GM12874 (cell line): ENCODE data around the gene MCM10.

Experiments
- TF ChIP-seq, protein P1 (sequence below): IDR thresholded peaks from 2 replicates; pipeline ENCODE4 v1.5.1; 2011; ENCODE audit warnings: low read depth, mild to moderate bottlenecking, control low read depth, low read length, moderate library complexity; ENCODE audit not compliant: insufficient read depth

Gene MCM10

DNA sequence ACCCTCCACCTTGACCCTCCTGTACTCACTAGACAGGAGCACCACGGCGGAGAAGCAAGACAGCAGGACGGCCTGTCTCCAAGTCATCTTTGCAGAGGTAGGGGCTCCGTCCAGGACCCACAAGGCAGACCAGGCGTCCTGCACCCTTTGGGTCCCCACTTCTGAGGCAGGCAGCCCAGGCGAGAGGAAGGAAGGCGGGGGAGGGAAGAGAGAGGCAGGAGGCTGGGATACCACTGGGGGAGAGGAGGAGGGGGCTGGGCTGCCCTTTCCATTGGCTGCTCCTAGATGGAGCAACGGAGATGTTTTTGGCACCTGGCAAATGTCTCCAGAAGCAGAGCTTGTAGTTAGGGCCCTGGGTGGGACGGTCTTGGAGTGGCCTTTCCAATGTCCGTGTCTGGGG, 72.8 kb downstream of the MCM10 start, which contains the start of gene UCMA:
UCMA (minus strand) TSS at position 203 of the 400 bp plus-strand sequence; CDS start at position 87, 116 bp downstream.
- TF ChIP-seq, protein P1, sequence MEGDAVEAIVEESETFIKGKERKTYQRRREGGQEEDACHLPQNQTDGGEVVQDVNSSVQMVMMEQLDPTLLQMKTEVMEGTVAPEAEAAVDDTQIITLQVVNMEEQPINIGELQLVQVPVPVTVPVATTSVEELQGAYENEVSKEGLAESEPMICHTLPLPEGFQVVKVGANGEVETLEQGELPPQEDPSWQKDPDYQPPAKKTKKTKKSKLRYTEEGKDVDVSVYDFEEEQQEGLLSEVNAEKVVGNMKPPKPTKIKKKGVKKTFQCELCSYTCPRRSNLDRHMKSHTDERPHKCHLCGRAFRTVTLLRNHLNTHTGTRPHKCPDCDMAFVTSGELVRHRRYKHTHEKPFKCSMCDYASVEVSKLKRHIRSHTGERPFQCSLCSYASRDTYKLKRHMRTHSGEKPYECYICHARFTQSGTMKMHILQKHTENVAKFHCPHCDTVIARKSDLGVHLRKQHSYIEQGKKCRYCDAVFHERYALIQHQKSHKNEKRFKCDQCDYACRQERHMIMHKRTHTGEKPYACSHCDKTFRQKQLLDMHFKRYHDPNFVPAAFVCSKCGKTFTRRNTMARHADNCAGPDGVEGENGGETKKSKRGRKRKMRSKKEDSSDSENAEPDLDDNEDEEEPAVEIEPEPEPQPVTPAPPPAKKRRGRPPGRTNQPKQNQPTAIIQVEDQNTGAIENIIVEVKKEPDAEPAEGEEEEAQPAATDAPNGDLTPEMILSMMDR = no peak

DNA sequence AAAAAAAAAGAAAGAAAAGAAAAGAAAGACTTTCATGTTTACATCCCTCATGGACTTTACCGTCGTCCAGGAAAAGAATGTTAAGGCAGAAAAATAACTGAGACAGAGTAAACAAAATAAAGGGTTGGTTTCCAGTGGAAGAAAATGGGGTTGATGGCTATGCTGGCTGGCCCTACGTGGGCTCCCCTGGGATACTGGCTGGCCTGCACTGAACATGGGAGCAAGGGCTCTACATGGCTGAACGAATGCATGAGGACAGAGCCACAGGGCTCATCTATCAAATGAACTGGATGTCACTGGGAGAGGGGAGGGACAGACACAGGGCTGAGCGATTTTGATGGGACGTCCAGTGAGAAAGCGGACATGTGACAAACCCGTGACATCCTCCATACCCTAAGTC, 75.3 kb downstream of the MCM10 start:
- TF ChIP-seq, protein P1 = no peak

DNA sequence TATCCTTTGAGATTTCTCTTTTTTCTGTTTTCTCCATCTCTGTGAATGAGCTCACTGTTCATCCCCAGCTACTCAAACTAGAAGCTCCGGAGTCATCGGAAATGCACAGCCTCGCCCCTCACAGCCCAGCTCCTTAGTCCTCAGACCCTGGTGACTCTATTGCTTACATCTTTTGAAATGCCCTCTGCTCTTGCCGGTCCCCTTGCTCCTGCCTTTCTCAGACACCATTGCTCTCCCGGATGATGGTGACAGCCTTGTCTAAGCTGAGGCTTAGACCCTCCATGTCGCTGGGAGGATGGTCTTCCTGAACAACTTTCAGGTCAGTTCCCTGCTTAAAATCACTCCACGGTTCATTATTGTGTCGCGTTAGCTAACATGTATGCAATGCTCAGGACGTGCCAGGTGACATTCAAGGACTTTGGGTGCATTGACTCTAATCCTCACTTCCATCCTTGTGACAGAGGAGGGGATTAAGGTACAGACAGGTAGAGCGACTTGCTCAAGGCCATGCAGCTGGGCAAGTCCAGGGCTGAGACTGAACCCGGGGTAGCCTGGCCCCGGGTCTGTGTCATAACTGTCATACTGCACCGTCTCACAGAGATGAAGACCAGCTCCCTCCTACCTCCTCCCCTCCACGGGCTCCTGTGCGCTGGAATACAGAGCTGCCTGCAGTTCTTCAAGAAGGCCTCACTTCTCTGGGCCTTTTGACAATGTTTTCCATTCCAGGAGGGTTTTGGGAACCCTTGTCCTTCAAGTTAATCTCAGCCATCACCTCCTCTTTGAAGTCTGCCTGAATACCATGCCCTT, 77.1 kb downstream of the MCM10 start:
- TF ChIP-seq, protein P1 = no peak

DNA sequence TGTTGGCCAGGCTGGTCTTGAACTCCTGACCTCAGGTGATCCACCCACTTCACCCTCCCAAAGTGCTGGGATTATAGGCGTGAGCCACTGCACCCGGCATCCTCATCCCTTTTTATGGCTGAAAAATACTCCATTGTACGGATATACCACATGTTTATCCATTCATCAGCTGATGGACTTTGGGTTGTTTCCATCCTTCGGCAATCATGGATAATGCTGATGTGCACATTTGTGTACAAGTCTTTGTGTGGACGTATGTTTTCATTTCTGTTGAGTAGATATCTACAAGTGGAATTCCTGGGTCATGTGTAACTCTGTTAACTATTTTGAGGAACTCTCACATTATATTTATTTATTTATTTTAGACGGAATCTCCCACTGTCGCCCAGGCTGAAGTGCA, 78.6 kb downstream of the MCM10 start:
- TF ChIP-seq, protein P1 = no peak

DNA sequence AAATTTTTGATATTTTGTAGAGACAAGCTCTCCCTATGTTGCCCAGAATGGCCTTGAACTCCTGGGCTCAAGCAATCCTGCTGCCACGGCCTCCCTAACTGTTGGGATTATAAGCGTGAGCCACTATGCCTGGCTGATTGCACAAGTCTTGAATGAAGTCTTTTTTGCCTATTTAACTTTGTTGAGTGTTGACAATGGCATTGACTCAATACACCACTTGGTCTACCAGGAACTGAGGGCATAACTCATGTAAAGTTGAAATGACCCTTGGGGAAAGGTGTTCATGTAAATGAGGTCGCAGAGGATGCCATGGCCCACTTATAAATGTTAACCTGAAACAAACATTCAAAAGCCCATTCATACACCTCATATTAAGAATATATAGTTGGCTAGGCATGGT, 80.3 kb downstream of the MCM10 start:
- TF ChIP-seq, protein P1 = no peak

DNA sequence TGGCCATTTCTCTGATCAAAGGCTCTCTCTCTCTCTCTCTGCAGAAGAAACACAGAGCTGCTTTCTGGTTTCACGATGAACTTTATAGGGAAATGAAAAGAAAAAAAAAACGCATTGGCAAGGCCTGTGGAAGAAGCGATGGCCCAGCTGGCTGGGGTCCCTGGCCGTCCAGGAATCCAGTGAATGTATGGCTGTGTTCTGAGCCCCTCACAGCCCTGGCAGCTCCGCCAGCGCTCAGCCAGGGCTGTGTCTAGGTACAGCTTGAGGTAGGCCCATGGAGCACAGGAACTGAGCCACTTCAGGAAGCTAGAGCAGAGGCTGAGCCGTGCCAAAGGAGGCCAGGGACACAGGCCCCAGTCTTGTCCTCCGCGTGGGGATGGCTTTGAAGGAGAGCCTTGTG, 85.9 kb downstream of the MCM10 start:
- TF ChIP-seq, protein P1 = no peak

DNA sequence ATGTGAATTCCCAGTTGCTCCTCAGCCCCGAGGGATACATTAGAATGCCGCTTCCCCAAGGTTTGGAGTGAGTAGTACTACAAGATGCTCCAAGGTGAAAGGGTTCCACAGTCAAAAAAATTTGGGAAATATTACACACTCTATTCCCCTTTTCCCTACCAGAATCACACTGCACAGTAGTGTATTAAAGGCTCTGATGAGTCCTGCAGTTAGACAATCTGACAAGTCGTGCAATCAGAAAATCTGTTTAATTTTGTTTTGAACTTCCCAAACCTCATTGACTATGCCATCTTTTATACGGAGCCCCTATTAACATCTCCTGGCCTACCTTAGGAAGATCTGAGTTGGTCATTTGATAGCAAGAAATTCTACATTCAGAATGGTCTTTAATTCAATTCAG, 86.4 kb downstream of the MCM10 start:
- TF ChIP-seq, protein P1 = no peak
